Femur (tissue), 1 donor: ENCODE measurements around the gene PABPC1L2B.
"Not testable (repeated sequence)": the region's sequence is repeated elsewhere in the genome, so short reads cannot be mapped to it uniquely, and the experiment has no call there.

Experiments
- DNase-seq: peaks from one replicate; pipeline ENCODE4 v3.0.0-alpha.2; 2017

The PABPC1L2B gene

GRCh38 chrX:73002733-73003132 lies at the start of gene PABPC1L2B:
PABPC1L2B (plus strand) TSS chrX:73002939; CDS start chrX:73003643, 704 bp downstream.
- not testable (repeated sequence) for DNase-seq

GRCh38 chrX:72959971-72960370 lies 42.8 kb upstream of the PABPC1L2B start:
- DNase-seq, result not testable (repeated sequence)

GRCh38 chrX:72971859-72972258 lies 30.9 kb upstream of the PABPC1L2B start:
- DNase-seq, result not testable (repeated sequence)

- not testable (repeated sequence) for DNase-seq
Observed at GRCh38 chrX:72974885-72975284, 27.9 kb upstream of the PABPC1L2B start.

- not testable (repeated sequence) for DNase-seq
Observed at GRCh38 chrX:72980894-72981469, 21.8 kb upstream of the PABPC1L2B start.

GRCh38 chrX:73004032-73004431 lies 1.3 kb downstream of the PABPC1L2B start:
- DNase-seq, result not testable (repeated sequence)

GRCh38 chrX:73021361-73022092 lies 18.8 kb downstream of the PABPC1L2B start:
- DNase-seq, result no peak

GRCh38 chrX:73022093-73022445 lies 19.3 kb downstream of the PABPC1L2B start:
- DNase-seq, result not testable (repeated sequence)

- DNase-seq, result no peak
Observed at GRCh38 chrX:73028876-73029275, 26.1 kb downstream of the PABPC1L2B start.
